Fibroblast of pulmonary artery (primary cell): ENCODE results near the gene MT1B.
A peak's percentile ranks its signal among the peaks of the same experiment; 100 is the strongest.

Source experiments
- DNase-seq: peaks from one replicate; pipeline ENCODE4 v3.0.0-alpha.2; 2010; ENCODE audit warnings: low read depth
- H3K4me3 ChIP-seq: replicated peaks from 2 replicates; pipeline ENCODE4 v1.5.1; 2011; ENCODE audit warnings: low read depth, mild to moderate bottlenecking, control low read depth, low read length, moderate library complexity
- CTCF ChIP-seq: IDR thresholded peaks from 2 replicates; pipeline ENCODE4 v1.5.1; 2011; ENCODE audit warnings: mild to moderate bottlenecking, control low read depth, low read length, inconsistent platforms; ENCODE audit errors: missing control alignments

MT1B gene

GRCh38 chr16:56675685-56676210 lies 24.1 kb downstream of the MT1B start:
- DNase-seq, result no peak
- TF ChIP-seq CTCF, result no peak
- peak overlapping the region; percentile 3 for H3K4me3 ChIP-seq

DNA sequence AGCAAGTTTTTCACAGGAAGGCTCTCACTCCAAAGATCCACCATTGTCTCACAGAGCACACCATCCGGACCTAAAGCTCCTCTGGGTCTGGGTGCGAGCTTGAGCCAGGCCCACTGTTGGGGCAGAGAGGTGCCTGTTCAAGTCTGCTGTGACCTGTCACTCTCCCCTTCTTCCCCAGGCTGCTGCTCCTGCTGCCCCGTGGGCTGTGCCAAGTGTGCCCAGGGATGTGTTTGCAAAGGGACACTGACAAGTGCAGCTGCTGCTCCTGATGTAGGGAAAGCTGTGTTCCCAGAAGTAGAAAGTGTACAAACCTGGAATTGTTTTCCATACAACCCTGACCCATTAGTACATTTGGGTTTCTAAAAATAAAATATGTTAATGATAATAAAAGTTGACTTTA lies 25.8 kb downstream of the MT1B start:
- no peak for TF ChIP-seq CTCF
- no peak overlapping the region for H3K4me3 ChIP-seq
- no peak for DNase-seq

DNA sequence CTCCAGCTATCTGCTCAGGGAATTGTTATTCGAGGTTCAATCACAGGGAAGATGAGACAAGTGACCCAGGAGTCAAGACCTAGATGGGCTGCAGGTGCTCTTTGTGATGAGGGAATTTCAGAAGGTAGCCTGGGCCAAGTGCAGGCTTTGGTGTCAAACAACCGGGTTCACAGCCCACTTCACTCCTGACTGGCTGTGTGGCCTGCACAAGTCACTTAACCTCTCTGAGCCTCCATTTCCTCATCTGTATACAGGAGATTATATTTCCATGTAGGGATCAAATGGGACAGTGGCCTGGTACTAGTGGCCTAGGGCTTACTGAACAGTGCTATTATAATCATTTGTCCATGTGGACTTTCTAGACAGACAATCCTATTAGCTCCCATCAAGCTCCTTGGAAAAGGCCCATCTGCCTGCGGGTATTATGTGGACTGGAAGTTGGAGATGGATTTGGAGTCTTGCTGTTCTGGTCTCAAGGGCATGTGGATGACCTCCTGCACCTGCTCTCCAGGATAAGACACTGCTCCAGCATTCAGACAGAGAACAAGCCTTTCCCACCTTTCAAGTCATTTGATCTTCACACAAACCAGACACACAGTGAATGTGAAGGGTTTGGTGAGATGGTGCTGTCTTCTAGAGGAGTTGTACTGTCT lies 27.5 kb downstream of the MT1B start:
- TF ChIP-seq CTCF, result no peak
- H3K4me3 ChIP-seq, result no peak overlapping the region
- DNase-seq, result no peak

- TF ChIP-seq CTCF, result no peak
- no peak overlapping the region for H3K4me3 ChIP-seq
- no peak for DNase-seq
Observed at GRCh38 chr16:56679818-56680217, 28.1 kb downstream of the MT1B start.

- H3K4me3 ChIP-seq, result peak within 1 kb of the TSS; percentile 68
- TF ChIP-seq CTCF, result no peak
- DNase-seq, result peak; percentile 88
Observed at GRCh38 chr16:56681939-56682702, 30.4 kb downstream of the MT1B start, which contains the start of gene MT1X. Gene MT1X, plus strand, starts transcription at chr16:56682470. Its CDS starts 71 bp downstream, at chr16:56682541.

DNA sequence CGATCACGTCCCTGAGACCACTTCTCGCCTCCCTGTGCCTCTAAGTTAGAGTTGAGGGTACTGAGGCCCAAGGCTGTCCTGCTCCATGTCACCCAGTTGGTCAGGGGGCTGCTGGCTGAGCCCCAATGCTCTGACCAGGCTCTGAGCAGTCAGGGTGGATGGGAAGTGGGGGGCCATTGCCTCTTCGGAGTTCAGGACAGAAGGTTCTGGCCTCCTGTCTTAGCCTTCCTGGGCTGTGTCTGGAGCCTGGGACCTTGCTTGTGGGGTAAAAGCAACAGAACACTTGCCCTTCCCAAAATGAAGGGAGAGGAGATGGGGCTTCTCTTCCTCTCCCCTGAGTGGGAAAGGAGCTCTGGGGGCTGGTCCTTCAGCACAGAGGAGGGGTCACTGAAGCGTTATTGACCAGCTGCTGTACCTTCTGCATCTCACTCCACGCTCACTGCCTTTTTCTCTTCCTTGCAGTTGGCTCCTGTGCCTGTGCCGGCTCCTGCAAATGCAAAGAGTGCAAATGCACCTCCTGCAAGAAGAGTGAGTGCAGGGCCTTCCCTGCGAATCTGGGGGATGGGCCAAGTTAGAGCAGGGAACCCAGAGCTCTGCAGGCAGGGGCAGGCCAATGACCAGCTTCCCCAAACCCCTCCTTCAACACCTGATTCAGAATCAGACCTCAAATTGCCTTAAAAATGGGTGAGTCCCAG lies 31.2 kb downstream of the MT1B start:
- H3K4me3 ChIP-seq, result peak overlapping the region; percentile 68
- no peak for DNase-seq
- TF ChIP-seq CTCF, result no peak
